GM18951 (cell line): ENCODE measurements around the gene RFFL.

Experiments
- POLR2A ChIP-seq: IDR thresholded peaks from 4 replicates; pipeline ENCODE4 v1.6.1; 2011; ENCODE audit warnings: mild to moderate bottlenecking; ENCODE audit not compliant: insufficient read length, insufficient read depth; ENCODE audit errors: extremely low read depth
- in situ Hi-C: fragments of 300-500 bp; cut with MboI; formaldehyde crosslinking; loops from one replicate; pipeline ENCODE4 v1.12.0; 2022; ENCODE audit warnings: low sequenced_read_pairs, mixed read lengths, inconsistent platforms; ENCODE audit not compliant: unreplicated experiment

Gene RFFL

DNA sequence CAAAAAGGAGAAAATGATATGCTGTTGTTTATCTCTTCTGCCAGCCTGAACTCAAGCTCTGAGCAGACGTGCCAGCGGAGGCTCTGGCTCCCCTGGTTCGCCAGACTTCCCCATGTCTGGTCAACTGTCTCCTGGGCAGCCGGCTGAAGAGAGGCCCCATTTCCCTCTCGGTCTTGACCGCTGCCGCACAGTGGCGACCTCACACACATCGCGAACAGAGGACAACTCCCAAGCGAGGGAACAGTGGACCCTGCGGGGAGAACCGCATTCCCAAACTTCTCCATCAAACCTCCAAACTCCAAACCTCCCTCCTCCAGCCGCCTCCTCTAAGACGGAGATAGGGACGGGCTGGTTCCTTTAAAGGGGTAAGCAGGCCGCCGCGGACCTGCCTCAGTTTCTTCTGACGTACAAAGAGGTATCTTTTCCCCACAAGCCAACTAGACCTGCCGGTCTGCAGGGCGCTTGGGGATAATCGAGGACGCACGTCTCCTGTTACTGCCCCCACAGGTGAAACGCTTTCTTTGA, 24.9 kb upstream of the RFFL start:
- in situ Hi-C loops, result no loop called here
- peak; percentile 58 for TF ChIP-seq POLR2A

DNA sequence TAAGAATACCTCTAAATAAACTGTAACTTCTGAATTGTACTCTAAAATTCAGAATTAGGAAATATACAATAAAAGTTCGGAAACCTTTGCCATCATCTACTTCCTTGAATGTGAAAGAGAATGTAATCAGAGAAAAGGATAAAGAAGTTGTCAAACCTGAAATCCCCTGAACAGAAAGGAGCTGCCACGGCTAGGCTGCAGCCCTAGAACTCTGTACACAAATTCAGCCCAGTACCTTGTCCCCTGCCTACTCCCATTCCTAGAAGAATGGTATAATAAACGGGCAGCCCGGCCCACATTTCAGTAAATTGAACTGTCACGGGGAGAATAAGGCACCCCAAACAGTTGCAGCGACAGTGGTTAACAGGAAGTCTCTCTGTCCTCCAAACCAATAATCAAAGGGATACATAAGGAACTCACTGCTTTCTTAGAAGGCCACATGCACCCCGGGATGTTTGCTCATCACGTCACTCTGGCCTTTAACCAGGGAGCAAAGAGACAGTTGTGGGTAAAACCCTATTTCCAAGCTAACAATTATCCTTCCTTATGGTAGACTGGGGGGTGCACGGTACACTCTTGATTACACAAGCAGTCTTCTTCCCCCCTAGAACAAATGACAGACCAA, 24.3 kb upstream of the RFFL start:
- in situ Hi-C loops, result no loop called here
- TF ChIP-seq POLR2A, result peak; percentile 32

DNA sequence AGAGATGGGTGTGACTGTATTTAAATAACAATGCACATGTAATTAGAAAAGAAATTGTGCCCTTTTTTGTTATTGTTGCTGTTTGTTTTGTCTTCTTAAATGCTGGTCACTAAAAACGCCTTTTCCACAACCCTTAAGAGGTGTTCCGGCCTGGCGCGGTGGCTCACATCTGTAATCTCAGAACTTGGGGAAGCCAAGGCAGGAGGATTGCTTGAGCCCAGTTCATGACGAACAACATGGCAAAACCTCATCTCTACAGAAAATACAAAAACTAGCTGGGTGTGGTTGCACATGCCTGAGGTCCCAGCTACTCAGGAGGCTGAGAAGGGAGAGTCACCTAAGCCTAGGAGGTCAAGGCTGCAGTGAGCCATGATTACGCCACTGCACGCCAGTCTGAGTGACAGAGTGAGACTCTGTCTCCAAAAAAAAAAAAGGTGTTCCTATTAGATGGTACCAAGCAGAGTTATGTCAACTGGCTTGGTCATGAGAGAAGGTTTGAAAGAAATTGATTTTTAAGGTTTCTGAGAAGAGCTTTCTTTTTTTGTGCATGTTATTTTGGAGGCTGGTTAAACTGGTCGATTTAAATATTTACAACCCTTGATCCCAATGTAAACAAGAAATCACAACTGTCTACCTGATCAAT, 23.5 kb upstream of the RFFL start:
- no peak for TF ChIP-seq POLR2A
- in situ Hi-C loops, result no loop called here

DNA sequence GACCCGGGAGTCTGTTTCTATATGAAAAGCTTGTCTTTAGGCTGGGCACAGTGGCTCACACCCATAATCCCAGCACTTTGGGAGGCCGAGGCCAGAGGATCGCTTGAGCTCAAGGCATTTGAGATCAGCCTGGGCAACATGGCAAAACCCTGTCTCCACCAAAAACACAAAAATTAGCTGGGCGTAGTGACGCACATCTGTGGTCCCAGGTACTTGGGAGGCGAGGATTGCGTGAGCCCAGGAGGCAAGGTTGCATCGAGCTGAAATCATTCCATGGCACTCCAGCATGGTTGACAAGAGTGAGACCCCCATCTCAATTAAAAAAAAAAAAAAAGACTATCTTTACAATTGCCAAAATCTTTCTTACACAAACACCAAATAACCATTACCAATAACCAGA, 22.7 kb upstream of the RFFL start:
- in situ Hi-C loops, result no loop called here
- TF ChIP-seq POLR2A, result no peak

DNA sequence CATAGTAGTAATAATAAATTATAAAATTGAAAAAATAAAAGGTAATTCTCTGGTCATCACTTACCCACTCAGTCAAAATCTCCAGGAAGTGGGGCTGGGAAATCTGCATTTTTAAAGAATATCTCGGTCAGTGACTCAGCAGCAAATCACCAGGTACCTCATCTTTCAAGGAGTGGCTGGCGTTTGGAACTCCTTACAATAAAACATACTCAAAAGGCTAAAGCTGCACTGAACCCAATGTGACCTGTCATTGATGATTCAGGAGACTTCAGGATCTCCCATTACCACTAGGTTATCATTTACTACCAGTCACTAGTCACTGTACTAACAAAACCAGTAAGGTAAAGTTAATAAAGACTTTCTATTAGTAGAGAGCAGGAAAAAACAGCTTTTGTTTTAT, 21.5 kb upstream of the RFFL start:
- TF ChIP-seq POLR2A, result no peak
- in situ Hi-C loops, result no loop called here

DNA sequence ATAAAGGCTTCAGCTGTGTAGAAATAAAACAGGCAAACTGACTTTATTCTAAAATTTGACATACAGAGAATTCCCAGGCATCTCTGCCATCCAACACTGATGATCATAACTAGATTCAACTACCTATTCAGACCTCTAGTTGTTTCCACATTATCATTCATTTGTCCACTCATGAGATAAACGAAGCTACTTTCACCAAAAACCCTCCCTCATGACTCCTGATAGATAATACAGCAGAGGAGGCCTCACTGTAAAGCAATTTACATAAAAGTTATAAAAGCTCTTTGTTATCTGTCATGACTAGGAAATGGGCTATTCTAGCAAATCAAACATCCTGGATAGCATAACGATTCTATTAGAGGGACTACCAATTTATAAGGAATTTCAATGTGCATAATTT, 19.6 kb upstream of the RFFL start:
- in situ Hi-C loops, result no loop called here
- no peak for TF ChIP-seq POLR2A

DNA sequence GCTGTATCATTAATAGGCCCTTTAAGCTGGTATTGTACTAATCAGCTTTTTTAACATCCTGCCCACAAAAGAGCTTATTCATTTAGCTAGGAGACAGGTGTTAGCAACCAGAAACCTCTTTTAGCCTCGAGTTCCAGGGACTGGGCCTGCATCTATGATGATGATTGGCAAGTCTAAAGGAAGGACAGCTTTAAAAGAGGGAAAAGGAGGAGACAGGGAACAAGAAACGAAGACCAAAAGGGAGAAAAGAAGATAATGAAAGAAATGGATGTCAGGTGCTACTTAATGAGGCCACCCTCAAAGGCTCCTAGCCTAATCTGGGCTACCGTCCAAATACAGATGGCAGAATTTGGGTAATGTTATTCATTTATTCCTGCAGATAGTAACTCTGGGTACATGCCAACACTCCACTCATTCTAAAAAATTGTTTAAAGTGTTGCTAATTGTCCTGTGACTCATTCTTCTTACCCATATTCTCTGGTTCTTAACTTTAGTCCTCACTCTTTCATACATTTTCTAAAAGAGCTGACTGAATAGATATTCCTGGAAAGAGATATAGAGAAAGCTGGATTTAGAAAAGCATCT, 18.7 kb upstream of the RFFL start:
- no peak for TF ChIP-seq POLR2A
- in situ Hi-C loops, result no loop called here

DNA sequence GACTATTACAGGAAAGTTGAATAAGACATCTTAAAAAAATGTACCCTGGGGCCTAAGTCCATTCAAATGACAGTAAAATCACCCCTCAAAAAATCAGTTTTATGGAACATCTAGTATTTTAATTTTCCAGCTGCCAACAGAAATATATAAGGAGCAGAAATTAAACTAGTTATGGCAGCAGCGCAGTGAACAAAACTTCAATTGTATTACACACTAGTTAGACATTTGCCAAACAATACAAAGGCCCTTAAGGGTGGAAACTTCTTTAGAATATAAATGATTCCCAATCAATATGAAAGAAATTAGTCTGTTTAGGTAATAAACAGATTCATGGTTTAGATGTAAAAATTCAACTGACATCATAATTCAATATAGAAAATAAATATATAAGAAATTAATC, 18.1 kb upstream of the RFFL start:
- in situ Hi-C loops, result no loop called here
- TF ChIP-seq POLR2A, result no peak

DNA sequence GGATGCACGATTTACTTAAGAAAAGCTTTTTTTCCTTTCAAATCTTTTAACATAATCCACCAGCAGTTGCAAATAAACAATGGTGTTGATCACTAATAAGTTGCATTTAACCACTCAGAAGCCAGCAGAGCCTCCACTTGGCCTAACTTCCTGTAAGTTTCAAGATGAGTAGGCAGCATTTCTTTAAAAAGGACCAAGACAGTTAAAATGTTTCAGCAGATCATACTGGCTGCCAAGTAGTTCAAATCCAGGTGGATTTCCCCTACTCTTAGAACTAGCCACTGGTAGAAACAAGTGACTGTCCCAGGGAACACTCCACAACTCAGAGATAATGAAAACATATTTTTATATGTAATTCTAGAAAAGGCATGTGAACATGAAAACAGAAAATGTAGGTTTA, 17.0 kb upstream of the RFFL start:
- no peak for TF ChIP-seq POLR2A
- in situ Hi-C loops, result no loop called here

- in situ Hi-C loops, result no loop called here
- TF ChIP-seq POLR2A, result no peak
Measured at GRCh38 chr17:35079547-35080423, 16.3 kb upstream of the RFFL start.

GRCh38 chr17:35076874-35077273, 13.4 kb upstream of the RFFL start:
- no peak for TF ChIP-seq POLR2A
- in situ Hi-C loops, result no loop called here

GRCh38 chr17:35074711-35075707, 11.5 kb upstream of the RFFL start:
- no peak for TF ChIP-seq POLR2A
- in situ Hi-C loops, result no loop called here
